GM23248 (cell line): Measurements from ENCODE around the gene TRIM52. TPM values are rescaled to one million over a fixed set of nuclear protein-coding genes. Genes with fewer than 3 reads are reported as not detected.
"Not testable (repeated sequence)": the region's sequence is repeated elsewhere in the genome, so short reads cannot be mapped to it uniquely, and the experiment has no call there.

Experiments
- DNase-seq: peaks from one replicate; pipeline ENCODE4 v3.0.0-alpha.2; 2015
- H2AFZ ChIP-seq: fragments of 200-600 bp; sonication (generic); 2 replicates; pipeline ENCODE4 v1.6.1; 2016; ENCODE audit warnings: antibody characterized with exemption
- H3F3A ChIP-seq: fragments of 200-600 bp; sonication (generic); 2 replicates; pipeline ENCODE4 v1.6.1; 2016; ENCODE audit warnings: mild to moderate bottlenecking, antibody characterized with exemption, mixed run types; ENCODE audit not compliant: insufficient read depth
- H3K27ac ChIP-seq: fragments of 200-600 bp; sonication (generic); 2 replicates; pipeline ENCODE4 v1.5.1; 2016; ENCODE audit warnings: mild to moderate bottlenecking
- H3K27me3 ChIP-seq: fragments of 200-600 bp; sonication (generic); replicated peaks from 2 replicates; pipeline ENCODE4 v1.6.1; 2016; ENCODE audit warnings: mild to moderate bottlenecking; ENCODE audit not compliant: insufficient read depth
- H3K36me3 ChIP-seq: fragments of 200-600 bp; sonication (generic); 2 replicates; pipeline ENCODE4 v1.6.1; 2016; ENCODE audit warnings: low read depth, mild to moderate bottlenecking
- H3K4me1 ChIP-seq: fragments of 200-600 bp; sonication (generic); 2 replicates; pipeline ENCODE4 v1.6.1; 2016; ENCODE audit warnings: mild to moderate bottlenecking; ENCODE audit not compliant: insufficient read depth
- H3K4me2 ChIP-seq: fragments of 200-600 bp; sonication (generic); one replicate; pipeline ENCODE4 v1.6.1; 2016; ENCODE audit warnings: mild to moderate bottlenecking; ENCODE audit not compliant: unreplicated experiment
- H3K4me3 ChIP-seq: fragments of 200-600 bp; sonication (generic); 2 replicates; pipeline ENCODE4 v1.5.1; 2016; ENCODE audit warnings: mild to moderate bottlenecking
- H3K79me2 ChIP-seq: fragments of 200-600 bp; sonication (generic); 2 replicates; pipeline ENCODE4 v1.6.1; 2016; ENCODE audit warnings: mild to moderate bottlenecking; ENCODE audit not compliant: insufficient read depth
- H3K9ac ChIP-seq: fragments of 200-600 bp; sonication (generic); 2 replicates; pipeline ENCODE4 v1.6.1; 2016; ENCODE audit warnings: mild to moderate bottlenecking
- H3K9me2 ChIP-seq: fragments of 200-600 bp; sonication (generic); 2 replicates; pipeline ENCODE4 v1.6.1; 2016; ENCODE audit warnings: mixed run types, mild to moderate bottlenecking, moderate library complexity; ENCODE audit not compliant: insufficient read depth
- H3K9me3 ChIP-seq: fragments of 200-600 bp; sonication (generic); one replicate; pipeline ENCODE4 v1.6.1; 2017; ENCODE audit warnings: low read depth
- H4K20me1 ChIP-seq: fragments of 200-600 bp; sonication (generic); 2 replicates; pipeline ENCODE4 v1.6.0; 2016; ENCODE audit not compliant: insufficient read depth
- EZH2 ChIP-seq: fragments of 200-600 bp; sonication (generic); IDR thresholded peaks from 2 replicates; pipeline ENCODE4 v1.6.1; 2018; ENCODE audit warnings: antibody characterized with exemption, mild to moderate bottlenecking; ENCODE audit not compliant: insufficient read depth, poor library complexity, severe bottlenecking
- EZH2phosphoT487 ChIP-seq: fragments of 200-600 bp; sonication (generic); IDR thresholded peaks from 2 replicates; pipeline ENCODE4 v1.6.1; 2018; ENCODE audit warnings: antibody characterized with exemption, moderate library complexity, mild to moderate bottlenecking, low read depth; ENCODE audit not compliant: insufficient read depth
- WGBS, 2 experiments: methylation state at CpG; one replicate each; pipeline ENCODE4 v1.1.6; 2015 to 2017; ENCODE audit warnings: low lambda C conversion rate in 2 of 2, low coverage in 1 of 2; ENCODE audit errors: missing lambda C conversion rate in 2 of 2; 5-methylcytosine and 5-hydroxymethylcytosine counted together
- in situ Hi-C: fragments of 300-500 bp; cut with MboI; formaldehyde crosslinking; loops from 2 replicates; pipeline ENCODE4 v1.15.0; 2020
- polyA plus RNA-seq: library from polyadenylated mRNA; unstranded; fragments of >200 nt; fragmentation: Nextera tagmentation; extraction: Ambion mirVana; gene quantifications from 2 replicates; pipeline ENCODE4 v1.2.1, GENCODE V29; 2016
- total RNA-seq: library from RNA; depleted of rRNA; stranded (reverse); fragments of >200 nt; shearing (Covaris generic); gene quantifications from 2 replicates; pipeline ENCODE4 v1.2.3, GENCODE V29; 2014

The TRIM52 gene
- total and polyA plus RNA-seq, 2 experiments from 2014 or later: 4.1 to 6.6 TPM

- Histone ChIP-seq H3K9me3 (no peaks in the 10 kb centered on the region), H2AFZ (no peak overlapping the region), H4K20me1 (no peaks in the 10 kb centered on the region), H3K27ac (no peak overlapping the region), H3K27me3 (no peaks in the 10 kb centered on the region), H3K9me2 (no peaks in the 10 kb centered on the region), H3K4me2 (no peak overlapping the region), H3K4me1 (no peaks in the 10 kb centered on the region), H3K79me2 (no peaks in the 10 kb centered on the region), H3K36me3 (no peaks in the 10 kb centered on the region), H3K4me3 (no peak overlapping the region), H3K9ac (no peak overlapping the region), H3F3A (no peaks in the 10 kb centered on the region)
- TF ChIP-seq EZH2phosphoT487: no peak
- no peak for TF ChIP-seq EZH2
- DNase-seq: no peak
- in situ Hi-C loops: no loop called here
- 79 to 84% methylated on average over 13 of the region's 13 CpGs for WGBS, 2 experiments
Observed at GRCh38 chr5:181283347-181283746, 22.4 kb upstream of the TRIM52 start.

- no peak for DNase-seq
- Histone ChIP-seq H3F3A (no peaks in the 10 kb centered on the region), H4K20me1 (no peaks in the 10 kb centered on the region), H3K27ac (no peak overlapping the region), H3K9ac (no peak overlapping the region), H3K27me3 (no peaks in the 10 kb centered on the region), H3K9me2 (no peaks in the 10 kb centered on the region), H3K79me2 (no peaks in the 10 kb centered on the region), H3K9me3 (no peaks in the 10 kb centered on the region), H2AFZ (no peak overlapping the region), H3K4me1 (no peaks in the 10 kb centered on the region), H3K4me2 (no peak overlapping the region), H3K4me3 (no peak overlapping the region), H3K36me3 (no peaks in the 10 kb centered on the region)
- in situ Hi-C loops: no loop called here
- 74% methylated on average over 7 of the region's 7 CpGs; no CpG with 5 or more reads in 1 of the 2 experiments for WGBS, 2 experiments
- no peak for TF ChIP-seq EZH2
Observed at GRCh38 chr5:181282874-181283273, 21.9 kb upstream of the TRIM52 start.

GRCh38 chr5:181282415-181282814, 21.5 kb upstream of the TRIM52 start:
- 76 to 78% methylated on average over 6 to 16 of the region's 16 CpGs for WGBS, 2 experiments
- H3K9me3 ChIP-seq, H3K36me3 ChIP-seq, H3F3A ChIP-seq, H3K4me3 ChIP-seq, H3K27me3 ChIP-seq, in situ Hi-C loops, H3K4me1 ChIP-seq, H3K27ac ChIP-seq, DNase-seq, H3K9me2 ChIP-seq, H2AFZ ChIP-seq, H3K4me2 ChIP-seq, H3K9ac ChIP-seq, H3K79me2 ChIP-seq, H4K20me1 ChIP-seq: not testable (repeated sequence)

GRCh38 chr5:181281984-181282316, 21.0 kb upstream of the TRIM52 start:
- in situ Hi-C loops: no loop called here
- Histone ChIP-seq H3K9me3 (no peaks in the 10 kb centered on the region), H3F3A (no peaks in the 10 kb centered on the region), H3K79me2 (no peaks in the 10 kb centered on the region), H4K20me1 (no peaks in the 10 kb centered on the region), H3K36me3 (no peaks in the 10 kb centered on the region), H3K9ac (no peak overlapping the region), H3K9me2 (no peaks in the 10 kb centered on the region), H3K27me3 (no peaks in the 10 kb centered on the region), H3K4me3 (no peak overlapping the region), H3K4me2 (no peak overlapping the region), H3K27ac (no peak overlapping the region), H3K4me1 (no peaks in the 10 kb centered on the region), H2AFZ (no peak overlapping the region)
- no peak for DNase-seq
- TF ChIP-seq EZH2: no peak
- TF ChIP-seq EZH2phosphoT487: no peak
- 84% methylated on average over 17 to 18 of the region's 18 CpGs for WGBS, 2 experiments

GRCh38 chr5:181281077-181281983, 20.4 kb upstream of the TRIM52 start:
- Histone ChIP-seq H3K36me3 (no peaks in the 10 kb centered on the region), H3K9me2 (no peaks in the 10 kb centered on the region), H3K9ac (no peak overlapping the region), H3K4me2 (no peak overlapping the region), H3K9me3 (no peaks in the 10 kb centered on the region), H3K4me3 (no peak overlapping the region), H2AFZ (no peak overlapping the region), H3K27me3 (no peaks in the 10 kb centered on the region), H3K4me1 (no peaks in the 10 kb centered on the region), H3K79me2 (no peaks in the 10 kb centered on the region), H3F3A (no peaks in the 10 kb centered on the region), H3K27ac (no peak overlapping the region), H4K20me1 (no peaks in the 10 kb centered on the region)
- no peak for DNase-seq
- WGBS, 2 experiments: 88 to 89% methylated on average over 16 to 40 of the region's 40 CpGs
- TF ChIP-seq EZH2: no peak
- TF ChIP-seq EZH2phosphoT487: no peak
- in situ Hi-C loops: no loop called here
